ENCODE results near the gene IL27RA.

The IL27RA gene

GRCh38 chr19:14061751-14062557 lies 30.4 kb downstream of the IL27RA start, which contains the start of gene PALM3:
Gene PALM3 (minus strand): TSS chr19:14062076. CDS start chr19:14061980, 96 bp downstream.
- DNase-seq = no peak

- no peak for DNase-seq
Observed at GRCh38 chr19:14062558-14062855, 30.9 kb downstream of the IL27RA start.

GRCh38 chr19:14063105-14063504 lies 31.5 kb downstream of the IL27RA start:
- DNase-seq = no peak

GRCh38 chr19:14066134-14066533 lies 34.6 kb downstream of the IL27RA start:
- no peak for DNase-seq

GRCh38 chr19:14070268-14071050 lies 38.9 kb downstream of the IL27RA start:
- DNase-seq = no peak

- DNase-seq = peak; percentile 34
Observed at GRCh38 chr19:14072535-14073260, 41.1 kb downstream of the IL27RA start, which contains the start of gene MISP3. Gene MISP3 (plus strand): TSS chr19:14072786. CDS start chr19:14073310, 524 bp downstream.

- peak; percentile 51 for DNase-seq
Observed at GRCh38 chr19:14073261-14073924, 41.8 kb downstream of the IL27RA start.

- DNase-seq = no peak
Observed at GRCh38 chr19:14073925-14074838, 42.6 kb downstream of the IL27RA start.

GRCh38 chr19:14078411-14078810 lies 46.8 kb downstream of the IL27RA start:
- no peak for DNase-seq

- DNase-seq = peak; percentile 98
Observed at GRCh38 chr19:14080887-14081796, 49.6 kb downstream of the IL27RA start.

- no peak for DNase-seq
Observed at GRCh38 chr19:14081797-14082674, 50.5 kb downstream of the IL27RA start.

GRCh38 chr19:14082675-14082960 lies 51.1 kb downstream of the IL27RA start:
- no peak for DNase-seq

GRCh38 chr19:14085309-14085995 lies 53.9 kb downstream of the IL27RA start, which contains the start of gene C19orf67:
Gene C19orf67 (minus strand): TSS chr19:14085783. CDS start chr19:14085627, 156 bp downstream.
- DNase-seq = no peak

- no peak for DNase-seq
Observed at GRCh38 chr19:14086098-14086497, 54.5 kb downstream of the IL27RA start.

- DNase-seq = no peak
Observed at GRCh38 chr19:14088634-14089411, 57.3 kb downstream of the IL27RA start.

- no peak for DNase-seq
Observed at GRCh38 chr19:14089412-14089661, 57.8 kb downstream of the IL27RA start.

GRCh38 chr19:14089662-14090508 lies 58.3 kb downstream of the IL27RA start:
- DNase-seq = peak; percentile 35
